HCT116 (cell line): Measurements from ENCODE around the gene HES6. TPM values are rescaled to one million over a fixed set of nuclear protein-coding genes. Genes with fewer than 3 reads are reported as not detected.

Experiments used
- ATAC-seq: fragments of 200-7000 bp; cut with Tn5 transposase; 2 replicates; pipeline ENCODE4 v1.9.1; 2020; ENCODE audit warnings: mild to moderate bottlenecking, moderate library complexity
- BruUV-seq: library from RNA; stranded (reverse); fragments of 400-500 nt; replicated peaks from 2 replicates; lab custom pipeline; 2021; lab: Mats Ljungman, UMichigan
- CTCF ChIA-PET: fragments of 300-600 bp; sonication (Branson Sonifier 250); formaldehyde crosslinking; loops from one replicate; lab custom pipeline; 2021; ENCODE audit warnings: antibody characterized with exemption; lab: Charles Lee
- POLR2A ChIA-PET: fragments of 300-600, 350-600 bp; sonication (Branson Sonifier 250); formaldehyde crosslinking; loops from one replicate; lab custom pipeline; 2021; ENCODE audit warnings: antibody characterized with exemption; lab: Charles Lee
- RAD21 ChIA-PET, 2 experiments: fragments of 300-600 bp; sonication (Branson Sonifier 250); formaldehyde crosslinking; loops; one replicate each; lab custom pipeline; 2023; ENCODE audit warnings: low total read pairs in 2 of 2; ENCODE audit not compliant: uncharacterized antibody in 2 of 2, unreplicated experiment in 2 of 2, low non-redundant PET in 1 of 2; lab: Charles Lee
- DNase-seq: peaks from one replicate; pipeline ENCODE4 v3.0.0-alpha.2; 2010; ENCODE audit warnings: low read depth, low spot score
- H2AFZ ChIP-seq: fragments of 200-600 bp; shearing (Covaris generic), sonication (generic); 2 replicates; pipeline ENCODE4 v1.6.1; 2017; ENCODE audit warnings: low read depth, mixed run types, mixed read lengths, antibody characterized with exemption, low read length; ENCODE audit not compliant: poor library complexity, severe bottlenecking
- H3K27ac ChIP-seq: 2 replicates; pipeline ENCODE4 v1.5.1; 2012; ENCODE audit warnings: low read depth, low read length
- H3K27me3 ChIP-seq: fragments of 200-600 bp; sonication (generic); 2 replicates; pipeline ENCODE4 v1.6.1; 2016; ENCODE audit warnings: mixed run types, low read length, mixed read lengths; ENCODE audit not compliant: insufficient read depth
- H3K36me3 ChIP-seq, 2 experiments: fragments of 200-500 bp in 1 of 2; fragments of 200-600 bp in 1 of 2; sonication (Bioruptor generic) in 1 of 2; sonication (generic) in 1 of 2; 2 replicates each; pipeline versions ENCODE4 v1.5.1 to v1.6.1; 2014 to 2016; ENCODE audit warnings: low read length in 2 of 2, inconsistent platforms in 1 of 2, mixed read lengths in 1 of 2, mixed run types in 1 of 2; ENCODE audit not compliant: insufficient read depth in 2 of 2, control insufficient read depth in 1 of 2
- H3K4me1 ChIP-seq, 2 experiments: fragments of 200-600 bp in 1 of 2; sonication (generic) in 1 of 2; 2 replicates each; pipeline versions ENCODE4 v1.5.1 to v1.6.1; 2012 to 2017; ENCODE audit warnings: low read length in 2 of 2, inconsistent platforms in 1 of 2, mild to moderate bottlenecking in 1 of 2, mixed read lengths in 1 of 2, mixed run types in 1 of 2, moderate library complexity in 1 of 2; ENCODE audit not compliant: insufficient read depth in 2 of 2, control insufficient read depth in 1 of 2
- H3K4me2 ChIP-seq: fragments of 200-600 bp; sonication (generic); 2 replicates; pipeline ENCODE4 v1.6.1; 2017; ENCODE audit warnings: mixed run types, low read length, mixed read lengths
- H3K4me3 ChIP-seq, 2 experiments: fragments of 200-600 bp in 1 of 2; sonication (generic) in 1 of 2; replicated peaks in 1 of 2; 2 replicates each; pipeline ENCODE4 v1.5.1; 2011 to 2016; ENCODE audit warnings: low read length in 2 of 2, control low read depth in 1 of 2, low read depth in 1 of 2, mild to moderate bottlenecking in 1 of 2, mixed read lengths in 1 of 2, mixed run types in 1 of 2
- H3K79me2 ChIP-seq: fragments of 200-600 bp; sonication (generic); 2 replicates; pipeline ENCODE4 v1.6.1; 2017; ENCODE audit warnings: mild to moderate bottlenecking, mixed run types, low read length, moderate library complexity, mixed read lengths; ENCODE audit not compliant: insufficient read depth
- H3K9ac ChIP-seq: fragments of 200-600 bp; sonication (generic); 2 replicates; pipeline ENCODE4 v1.6.1; 2016; ENCODE audit warnings: low read length, mixed read lengths
- H3K9me2 ChIP-seq: fragments of 200-600 bp; sonication (generic), shearing (Covaris generic); 2 replicates; pipeline ENCODE4 v1.6.1; 2017; ENCODE audit warnings: mixed run types, mild to moderate bottlenecking, moderate library complexity; ENCODE audit not compliant: insufficient read depth
- H3K9me3 ChIP-seq, 2 experiments: fragments of 200-500 bp in 1 of 2; fragments of 200-600 bp in 1 of 2; sonication (Bioruptor generic) in 1 of 2; sonication (generic) in 1 of 2; 2 replicates each; pipeline ENCODE4 v1.6.1; 2014 to 2017; ENCODE audit warnings: low read length in 2 of 2, mixed read lengths in 2 of 2, inconsistent platforms in 1 of 2, low read depth in 1 of 2, mild to moderate bottlenecking in 1 of 2, mixed run types in 1 of 2, moderate library complexity in 1 of 2; ENCODE audit not compliant: control insufficient read depth in 1 of 2, insufficient read depth in 1 of 2
- H4K20me1 ChIP-seq: fragments of 200-600 bp; sonication (generic), shearing (Covaris generic); 2 replicates; pipeline ENCODE4 v1.6.1; 2017; ENCODE audit warnings: mixed run types, mild to moderate bottlenecking, moderate library complexity; ENCODE audit not compliant: insufficient read depth
- ATF3 ChIP-seq: IDR thresholded peaks from 2 replicates; pipeline ENCODE4 v1.6.1; 2012
- CEBPB ChIP-seq: IDR thresholded peaks from 2 replicates; pipeline ENCODE4 v1.6.1; 2012; ENCODE audit warnings: low read depth
- CTCF ChIP-seq, 3 experiments: fragments of 200-600 bp in 1 of 3; sonication (generic) in 1 of 3; IDR thresholded peaks in 2 of 3; conservative IDR thresholded peaks in 1 of 3; 2 replicates each; pipeline ENCODE4 v1.5.1; 2012 to 2017; ENCODE audit warnings: low read depth in 2 of 3, low read length in 2 of 3, antibody characterized with exemption in 1 of 3, borderline replicate concordance in 1 of 3, control low read depth in 1 of 3, mild to moderate bottlenecking in 1 of 3, mixed read lengths in 1 of 3, mixed run types in 1 of 3, moderate library complexity in 1 of 3; ENCODE audit not compliant: insufficient read depth in 1 of 3
- EZH2 ChIP-seq: fragments of 200-600 bp; sonication (generic); IDR thresholded peaks from 2 replicates; pipeline ENCODE4 v1.6.1; 2017; ENCODE audit warnings: antibody characterized with exemption, mixed run types
- EZH2phosphoT487 ChIP-seq: fragments of 200-600 bp; IDR thresholded peaks from 2 replicates; pipeline ENCODE4 v1.6.1; 2018; ENCODE audit warnings: antibody characterized with exemption, borderline replicate concordance
- FOSL1 ChIP-seq: IDR thresholded peaks from 2 replicates; pipeline ENCODE4 v1.6.1; 2012; ENCODE audit warnings: low read depth
- POLR2A ChIP-seq: IDR thresholded peaks from 2 replicates; pipeline ENCODE4 v1.7.0; 2011; ENCODE audit warnings: borderline replicate concordance; ENCODE audit not compliant: insufficient read depth, insufficient read length; ENCODE audit errors: extremely low read depth
- RAD21 ChIP-seq: IDR thresholded peaks from 2 replicates; pipeline ENCODE4 v1.6.1; 2012; ENCODE audit warnings: low read depth, mild to moderate bottlenecking
- REST ChIP-seq: IDR thresholded peaks from 2 replicates; pipeline ENCODE4 v1.6.1; 2012; ENCODE audit warnings: low read depth
- SIN3A ChIP-seq: IDR thresholded peaks from 2 replicates; pipeline ENCODE4 v1.6.1; 2012; ENCODE audit warnings: low read depth
- TCF7L2 ChIP-seq: IDR thresholded peaks from 2 replicates; pipeline ENCODE4 v1.7.0; 2011; ENCODE audit warnings: borderline replicate concordance, inconsistent platforms; ENCODE audit not compliant: insufficient read depth, insufficient read length; ENCODE audit errors: extremely low read depth
- YY1 ChIP-seq: IDR thresholded peaks from 2 replicates; pipeline ENCODE4 v1.6.1; 2011; ENCODE audit warnings: low read length, low read depth, moderate library complexity, mild to moderate bottlenecking; ENCODE audit not compliant: insufficient replicate concordance; ENCODE audit errors: extremely low read depth
- ZBTB33 ChIP-seq: IDR thresholded peaks from 2 replicates; pipeline ENCODE4 v1.6.1; 2011; ENCODE audit warnings: mild to moderate bottlenecking, low read length, moderate library complexity; ENCODE audit not compliant: insufficient replicate concordance; ENCODE audit errors: extremely low read depth
- ZFX ChIP-seq: fragments of 450-650 bp; IDR thresholded peaks from 2 replicates; pipeline ENCODE4 v1.6.1; 2017
- ZNF274 ChIP-seq: fragments of 200-500 bp; sonication (Bioruptor generic); IDR thresholded peaks from 2 replicates; pipeline ENCODE4 v1.6.1; 2014; ENCODE audit warnings: mild to moderate bottlenecking, low read depth, low read length, inconsistent platforms
- intact Hi-C: fragments of 100-400 bp; cut with micrococcal nuclease; formaldehyde crosslinking; loops from 2 replicates; pipeline ENCODE4 v1.10.0; 2022
- total RNA-seq: library from RNA; stranded (reverse); gene quantifications from one replicate; pipeline ENCODE4 v1.2.1, GENCODE V29; 2021; ENCODE audit not compliant: unreplicated experiment

Gene HES6
- total RNA-seq, 1 experiment from 2014 or later: 47.8 TPM

- Histone ChIP-seq H3K9me3 (no peaks in the 10 kb centered on the region), H3K27ac (no peak overlapping the region), H3K36me3 (peaks cover 6 to 11% of the 10 kb centered on the region in 2 experiments), H3K4me1 (peaks cover 3 to 9% of the 10 kb centered on the region in 2 experiments; a peak in 3 of 4 replicates), H3K9ac (no peak overlapping the region)
- DNase-seq: no peak
- no peak for ATAC-seq
- intact Hi-C loops: no loop called here
- TF ChIP-seq POLR2A: no peak
- TF ChIP-seq EZH2: no peak
- TF ChIP-seq ZFX: no peak
- TF ChIP-seq CEBPB: no peak
- no peak for TF ChIP-seq REST
- TF ChIP-seq ZNF274: no peak
- TF ChIP-seq CTCF (IDR thresholded peaks at IDR 0.05 in 2 of 3, conservative IDR thresholded peaks at IDR 0.05 in 1 of 3; ENCODE audit: borderline replicate concordance in 1 of 3, insufficient read depth in 1 of 3, low read depth in 2 of 3, low read length in 2 of 3): no peak
- no peak for TF ChIP-seq EZH2phosphoT487
- no peak for TF ChIP-seq ZBTB33
- no peak for TF ChIP-seq RAD21
- TF ChIP-seq YY1: no peak
- TF ChIP-seq ATF3: no peak
- TF ChIP-seq SIN3A: no peak
- no peak for TF ChIP-seq TCF7L2
- no peak for TF ChIP-seq FOSL1
- TF ChIP-seq, all 23 proteins: peak for 0
- no peaks in the 10 kb centered on the region for H3K27me3 ChIP-seq
- H3K4me2 ChIP-seq: no peak overlapping the region
- H3K79me2 ChIP-seq: no peaks in the 10 kb centered on the region
- ChIA-PET POLR2A (no interaction called here), CTCF (no interaction called here), RAD21 (no interaction called here)
- no TSS peak for BruUV-seq
- H3K4me3 ChIP-seq: no peak overlapping the region
- no peaks in the 10 kb centered on the region for H4K20me1 ChIP-seq
- H2AFZ ChIP-seq: no peak overlapping the region
- no peaks in the 10 kb centered on the region for H3K9me2 ChIP-seq
These were observed 31.3 kb upstream of the HES6 start for GRCh38 chr2:238271061-238271554.
